ENCODE data around the gene CYP27C1.
"Not testable (repeated sequence)": the region's sequence is repeated elsewhere in the genome, so short reads cannot be mapped to it uniquely, and the experiment has no call there.

CYP27C1 gene

GRCh38 chr2:127220102-127220767 is at the start of gene CYP27C1:
Gene CYP27C1, minus strand, starts transcription at chr2:127220299. Its CDS starts 29 bp downstream, at chr2:127220270.
- peak; percentile 25 for DNase-seq

GRCh38 chr2:127261804-127262406 is 41.8 kb upstream of the CYP27C1 start:
- no peak for DNase-seq

- no peak for DNase-seq
These were observed 39.3 kb upstream of the CYP27C1 start for GRCh38 chr2:127259355-127259754.

- DNase-seq: no peak
These were observed 36.8 kb upstream of the CYP27C1 start for GRCh38 chr2:127256866-127257265.

GRCh38 chr2:127256381-127256780 is 36.3 kb upstream of the CYP27C1 start:
- no peak for DNase-seq

- DNase-seq: no peak
These were observed 35.6 kb upstream of the CYP27C1 start for GRCh38 chr2:127255721-127256120.

GRCh38 chr2:127255146-127255545 is 35.0 kb upstream of the CYP27C1 start:
- DNase-seq: no peak

GRCh38 chr2:127254386-127254981 is 34.4 kb upstream of the CYP27C1 start:
- no peak for DNase-seq

GRCh38 chr2:127241184-127241583 is 21.1 kb upstream of the CYP27C1 start:
- not testable (repeated sequence) for DNase-seq

GRCh38 chr2:127239395-127239794 is 19.3 kb upstream of the CYP27C1 start:
- DNase-seq: no peak

GRCh38 chr2:127237768-127238167 is 17.7 kb upstream of the CYP27C1 start:
- not testable (repeated sequence) for DNase-seq

- DNase-seq: no peak
These were observed 15.1 kb upstream of the CYP27C1 start for GRCh38 chr2:127235082-127235702.

- no peak for DNase-seq
These were observed 13.6 kb upstream of the CYP27C1 start for GRCh38 chr2:127233710-127234109.

- no peak for DNase-seq
These were observed 11.2 kb upstream of the CYP27C1 start for GRCh38 chr2:127231130-127231865.

GRCh38 chr2:127229555-127229954 is 9.5 kb upstream of the CYP27C1 start:
- no peak for DNase-seq

GRCh38 chr2:127228102-127228501 is 8.0 kb upstream of the CYP27C1 start:
- no peak for DNase-seq

- DNase-seq: not testable (repeated sequence)
These were observed 7.2 kb upstream of the CYP27C1 start for GRCh38 chr2:127227264-127227660.

GRCh38 chr2:127226520-127227263 is 6.6 kb upstream of the CYP27C1 start:
- peak; percentile 20 for DNase-seq

- DNase-seq: no peak
These were observed 6.0 kb upstream of the CYP27C1 start for GRCh38 chr2:127226132-127226519.

- DNase-seq: no peak
These were observed 5.3 kb upstream of the CYP27C1 start for GRCh38 chr2:127225186-127225960.

- DNase-seq: not testable (repeated sequence)
These were observed 4.0 kb upstream of the CYP27C1 start for GRCh38 chr2:127224135-127224534.
